ENCODE measurements around the gene MPO. TPM values are rescaled to one million over a fixed set of nuclear protein-coding genes. Genes with fewer than 3 reads are reported as not detected.

Gene MPO
- total RNA-seq, 2 experiments from 2014 or later: not detected

- POLR2A ChIA-PET: interaction anchor here (0.7 to 1.2 kb wide), 3 partner anchors 20 to 44 kb away, joined by 3 to 6 read pairs (median 3); partner anchors contain the start of gene SUPT4H1
- peaks cover 1% of the 10 kb centered on the region for H3K4me1 Mint-ChIP-seq
- H3K27me3 Mint-ChIP-seq: no peaks in the 10 kb centered on the region
- H3K9me3 Mint-ChIP-seq: no peaks in the 10 kb centered on the region
- H3K4me3 Mint-ChIP-seq: no peak overlapping the region
- DNase-seq (no peak), ATAC-seq (ENCODE audit: low read depth) (no peak)
- H3K27ac Mint-ChIP-seq: no peak overlapping the region
- H3K36me3 Mint-ChIP-seq: peaks cover 3% of the 10 kb centered on the region
Observed at GRCh38 chr17:58307468-58308172, 26.9 kb upstream of the MPO start.

GRCh38 chr17:58306131-58306951, 25.6 kb upstream of the MPO start:
- DNase-seq: no peak
- Mint-ChIP-seq H3K27me3 (no peaks in the 10 kb centered on the region), H3K27ac (no peak overlapping the region), H3K4me3 (no peak overlapping the region), H3K36me3 (peaks cover 2% of the 10 kb centered on the region), H3K9me3 (no peaks in the 10 kb centered on the region), H3K4me1 (peaks cover 1% of the 10 kb centered on the region)
- ATAC-seq (ENCODE audit: low read depth): no peak
- POLR2A ChIA-PET: interaction anchor here (0.9 to 1.7 kb wide), 3 partner anchors 21 to 111 kb away, joined by 3 to 6 read pairs (median 5); partner anchors contain the start of gene RNF43

GRCh38 chr17:58305626-58306025, 24.9 kb upstream of the MPO start:
- Mint-ChIP-seq H3K27me3 (no peaks in the 10 kb centered on the region), H3K4me1 (peaks cover 1% of the 10 kb centered on the region), H3K27ac (no peak overlapping the region), H3K9me3 (no peaks in the 10 kb centered on the region), H3K36me3 (peaks cover 2% of the 10 kb centered on the region), H3K4me3 (no peak overlapping the region)
- POLR2A ChIA-PET: interaction anchor here (0.6 to 1.7 kb wide), 5 partner anchors 20 to 130 kb away, joined by 3 to 7 read pairs (median 5); partner anchors contain the start of gene RNF43
- DNase-seq (no peak), ATAC-seq (ENCODE audit: low read depth) (no peak)

GRCh38 chr17:58304750-58305486, 24.2 kb upstream of the MPO start:
- ATAC-seq (ENCODE audit: low read depth): no peak
- H3K27me3 Mint-ChIP-seq: no peaks in the 10 kb centered on the region
- POLR2A ChIA-PET: interaction anchor here (0.7 to 2.7 kb wide), 9 partner anchors 12 to 113 kb away, joined by 3 to 16 read pairs (median 5); partner anchors contain the start of genes RNF43, SUPT4H1 and TSPOAP1
- H3K4me1 Mint-ChIP-seq: peaks cover 1% of the 10 kb centered on the region
- peaks cover 2% of the 10 kb centered on the region for H3K36me3 Mint-ChIP-seq
- H3K4me3 Mint-ChIP-seq: no peak overlapping the region
- DNase-seq: no peak
- H3K27ac Mint-ChIP-seq: no peak overlapping the region
- no peaks in the 10 kb centered on the region for H3K9me3 Mint-ChIP-seq

- Mint-ChIP-seq H3K9me3 (no peaks in the 10 kb centered on the region), H3K4me1 (peaks cover 1% of the 10 kb centered on the region), H3K4me3 (no peak overlapping the region), H3K27me3 (peaks cover 5% of the 10 kb centered on the region), H3K27ac (no peak overlapping the region), H3K36me3 (peaks cover 2% of the 10 kb centered on the region)
- POLR2A ChIA-PET: interaction anchor here (1.1 to 2.7 kb wide), 4 partner anchors 13 to 48 kb away, joined by 3 to 16 read pairs (median 8); partner anchors contain the start of genes SUPT4H1 and TSPOAP1
- peak; percentile 72 for DNase-seq
- peak; percentile 79 for ATAC-seq (ENCODE audit: low read depth)
Observed at GRCh38 chr17:58303971-58304749, 23.4 kb upstream of the MPO start.

GRCh38 chr17:58302919-58303585, 22.3 kb upstream of the MPO start:
- Mint-ChIP-seq H3K36me3 (peaks cover 2% of the 10 kb centered on the region), H3K9me3 (no peaks in the 10 kb centered on the region), H3K4me1 (peaks cover 1% of the 10 kb centered on the region), H3K27ac (no peak overlapping the region), H3K27me3 (peaks cover 14% of the 10 kb centered on the region), H3K4me3 (no peak overlapping the region)
- DNase-seq (no peak), ATAC-seq (ENCODE audit: low read depth) (no peak)
- POLR2A ChIA-PET: interaction anchor here (1.3 to 2.7 kb wide), 3 partner anchors 25 to 49 kb away, joined by 4 to 16 read pairs (median 9); partner anchors contain the start of gene SUPT4H1

GRCh38 chr17:58302171-58302918, 21.6 kb upstream of the MPO start:
- DNase-seq (no peak), ATAC-seq (ENCODE audit: low read depth) (no peak)
- POLR2A ChIA-PET: interaction anchor here (1.3 to 2.7 kb wide), 2 partner anchors 25 to 49 kb away, joined by 4 to 9 read pairs; partner anchors contain the start of gene SUPT4H1
- no peak overlapping the region for H3K27ac Mint-ChIP-seq
- H3K4me3 Mint-ChIP-seq: no peak overlapping the region
- H3K36me3 Mint-ChIP-seq: peaks cover 2% of the 10 kb centered on the region
- peaks cover 1% of the 10 kb centered on the region for H3K4me1 Mint-ChIP-seq
- peaks cover 15% of the 10 kb centered on the region for H3K27me3 Mint-ChIP-seq
- H3K9me3 Mint-ChIP-seq: no peaks in the 10 kb centered on the region

GRCh38 chr17:58301504-58302150, 20.9 kb upstream of the MPO start:
- H3K4me1 Mint-ChIP-seq: peaks cover 1% of the 10 kb centered on the region
- no peaks in the 10 kb centered on the region for H3K9me3 Mint-ChIP-seq
- no peak overlapping the region for H3K4me3 Mint-ChIP-seq
- H3K36me3 Mint-ChIP-seq: peaks cover 2% of the 10 kb centered on the region
- DNase-seq (no peak), ATAC-seq (ENCODE audit: low read depth) (no peak)
- POLR2A ChIA-PET: interaction anchor here (0.7 kb wide), 1 partner anchor 80 kb away, joined by 3 read pairs; no protein-coding TSS in a partner anchor
- peaks cover 15% of the 10 kb centered on the region for H3K27me3 Mint-ChIP-seq
- no peak overlapping the region for H3K27ac Mint-ChIP-seq

- DNase-seq (no peak), ATAC-seq (ENCODE audit: low read depth) (no peak)
- no peak overlapping the region for H3K4me3 Mint-ChIP-seq
- H3K4me1 Mint-ChIP-seq: peaks cover 1% of the 10 kb centered on the region
- no peak overlapping the region for H3K27ac Mint-ChIP-seq
- no peaks in the 10 kb centered on the region for H3K9me3 Mint-ChIP-seq
- POLR2A ChIA-PET: interaction anchor here (0.8 kb wide), 1 partner anchor 44 kb away, joined by 3 read pairs; no protein-coding TSS in a partner anchor
- peaks cover 16% of the 10 kb centered on the region for H3K27me3 Mint-ChIP-seq
- H3K36me3 Mint-ChIP-seq: peaks cover 2% of the 10 kb centered on the region
Observed at GRCh38 chr17:58300336-58300735, 19.6 kb upstream of the MPO start.

- Mint-ChIP-seq H3K9me3 (no peaks in the 10 kb centered on the region), H3K36me3 (no peaks in the 10 kb centered on the region), H3K27ac (no peak overlapping the region), H3K4me3 (no peak overlapping the region), H3K4me1 (no peaks in the 10 kb centered on the region), H3K27me3 (peaks cover 44% of the 10 kb centered on the region)
- POLR2A ChIA-PET: no interaction called here
- DNase-seq (no peak), ATAC-seq (ENCODE audit: low read depth) (no peak)
Observed at GRCh38 chr17:58294034-58294433, 13.3 kb upstream of the MPO start.

GRCh38 chr17:58291246-58291645, 10.5 kb upstream of the MPO start:
- Mint-ChIP-seq H3K27ac (no peak overlapping the region), H3K36me3 (no peaks in the 10 kb centered on the region), H3K4me1 (no peaks in the 10 kb centered on the region), H3K4me3 (no peak overlapping the region), H3K27me3 (peaks cover 37% of the 10 kb centered on the region), H3K9me3 (no peaks in the 10 kb centered on the region)
- ATAC-seq (ENCODE audit: low read depth) (no peak), DNase-seq (no peak)
- POLR2A ChIA-PET: no interaction called here
